Measurements from ENCODE around the gene CACNG7.
A peak's percentile ranks its signal among the peaks of the same experiment; 100 is the strongest.

The CACNG7 gene

DNA sequence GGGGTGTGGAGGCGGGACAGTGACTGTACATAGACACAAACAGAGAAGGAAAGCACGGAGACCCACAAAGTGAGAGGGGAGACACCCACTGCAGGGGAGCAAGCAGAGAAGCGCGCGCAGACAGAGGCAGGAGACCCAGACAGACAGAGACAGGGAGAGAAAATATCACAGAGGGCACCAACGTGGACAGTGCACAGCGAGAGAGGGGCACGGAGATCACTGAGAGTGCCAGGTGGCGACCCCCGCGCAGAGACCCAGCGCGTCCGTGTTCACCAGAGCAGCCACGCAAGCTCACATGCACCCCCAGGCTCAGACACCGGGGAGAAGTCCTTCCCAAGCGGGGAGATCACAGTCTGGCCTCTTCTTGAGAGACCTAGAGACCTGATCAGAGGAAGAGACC lies 1.4 kb upstream of the CACNG7 start:
- TF ChIP-seq CTCF (IDR thresholded peaks at IDR 0.05) (no peak), ZFX (IDR thresholded peaks at IDR 0.05; ENCODE audit: borderline replicate concordance) (no peak)
- no peak overlapping the region for H3K27ac ChIP-seq

- no peak overlapping the region for H3K27ac ChIP-seq
- TF ChIP-seq CTCF (IDR thresholded peaks at IDR 0.05) = no peak
- no peak for TF ChIP-seq ZFX (IDR thresholded peaks at IDR 0.05; ENCODE audit: borderline replicate concordance)
These were observed 758 bp upstream of the CACNG7 start for GRCh38 chr19:53908106-53908934.

DNA sequence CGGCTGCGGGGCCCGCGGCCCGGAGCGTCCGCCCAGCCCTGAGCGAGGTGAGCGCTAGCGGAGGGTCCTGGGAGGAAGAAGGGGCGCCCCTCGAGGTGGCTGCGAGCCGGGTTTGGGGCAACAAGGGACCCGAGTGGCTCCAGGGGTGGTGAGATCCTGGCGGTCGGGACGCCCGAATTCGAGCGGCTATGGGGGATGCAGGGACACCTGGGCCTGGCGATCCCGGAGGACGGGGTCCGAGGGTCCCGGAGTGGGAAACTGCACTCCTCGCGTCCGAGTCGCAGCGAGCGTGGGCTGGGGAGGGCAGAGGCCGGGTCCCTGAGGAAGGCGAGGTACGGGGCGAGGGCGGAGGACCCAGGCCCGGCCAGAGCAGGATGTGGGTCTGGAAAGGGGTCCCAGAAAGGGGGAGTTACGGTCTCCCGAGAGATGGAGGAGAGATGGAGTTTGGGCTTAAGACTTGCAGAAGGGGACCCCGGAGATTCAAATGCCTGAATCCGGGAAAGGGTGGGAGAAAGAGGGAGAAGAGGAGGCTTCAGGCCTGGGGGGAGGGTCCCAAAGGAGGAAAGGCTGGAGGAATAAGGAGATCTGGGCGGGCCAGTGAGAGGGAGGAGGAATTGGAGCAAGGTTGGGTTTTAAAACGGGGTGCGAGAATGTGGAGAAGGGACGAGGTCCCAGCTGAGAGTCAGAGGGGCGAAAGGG lies 542 bp downstream of the CACNG7 start:
- TF ChIP-seq ZFX (IDR thresholded peaks at IDR 0.05; ENCODE audit: borderline replicate concordance) = no peak
- TF ChIP-seq CTCF (IDR thresholded peaks at IDR 0.05) = no peak
- H3K27ac ChIP-seq = no peak overlapping the region

GRCh38 chr19:53910170-53910518 lies 1.1 kb downstream of the CACNG7 start:
- no peak overlapping the region for H3K27ac ChIP-seq
- TF ChIP-seq CTCF (IDR thresholded peaks at IDR 0.05) (no peak), ZFX (IDR thresholded peaks at IDR 0.05; ENCODE audit: borderline replicate concordance) (no peak)

- no peak overlapping the region for H3K27ac ChIP-seq
- TF ChIP-seq CTCF (IDR thresholded peaks at IDR 0.05) = peak; percentile 53
- TF ChIP-seq ZFX (IDR thresholded peaks at IDR 0.05; ENCODE audit: borderline replicate concordance) = no peak
These were observed 3.6 kb downstream of the CACNG7 start for GRCh38 chr19:53912653-53913052.

- TF ChIP-seq ZFX (IDR thresholded peaks at IDR 0.05; ENCODE audit: borderline replicate concordance) (no peak), CTCF (IDR thresholded peaks at IDR 0.05) (no peak)
- no peak overlapping the region for H3K27ac ChIP-seq
These were observed 5.9 kb downstream of the CACNG7 start for GRCh38 chr19:53915000-53915399.

DNA sequence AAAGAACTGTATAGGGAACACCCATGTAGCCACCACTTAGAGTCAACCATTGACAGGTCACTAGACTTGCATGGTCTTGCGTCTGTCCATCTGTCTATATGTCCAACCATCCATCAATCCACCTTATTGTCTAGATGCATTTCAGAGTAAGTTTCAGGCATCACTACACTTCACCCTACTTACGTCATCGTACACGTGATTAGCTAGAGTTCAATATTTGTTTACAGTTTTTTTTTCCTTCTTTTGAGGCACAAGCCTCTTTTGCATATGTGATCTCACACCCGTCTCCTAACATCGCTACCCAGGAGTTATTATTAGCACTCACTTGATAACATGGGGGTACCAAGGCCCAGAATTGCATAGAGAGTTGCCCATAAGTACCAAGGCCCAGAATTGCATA lies 6.9 kb downstream of the CACNG7 start:
- TF ChIP-seq ZFX (IDR thresholded peaks at IDR 0.05; ENCODE audit: borderline replicate concordance) = no peak
- no peak for TF ChIP-seq CTCF (IDR thresholded peaks at IDR 0.05)

More for the DNA sequence above, 6.9 kb downstream of the CACNG7 start:
- no peak overlapping the region for H3K27ac ChIP-seq

Data from 22Rv1 (cell line).